Measurements from ENCODE around the gene CCDC8.

DNA sequence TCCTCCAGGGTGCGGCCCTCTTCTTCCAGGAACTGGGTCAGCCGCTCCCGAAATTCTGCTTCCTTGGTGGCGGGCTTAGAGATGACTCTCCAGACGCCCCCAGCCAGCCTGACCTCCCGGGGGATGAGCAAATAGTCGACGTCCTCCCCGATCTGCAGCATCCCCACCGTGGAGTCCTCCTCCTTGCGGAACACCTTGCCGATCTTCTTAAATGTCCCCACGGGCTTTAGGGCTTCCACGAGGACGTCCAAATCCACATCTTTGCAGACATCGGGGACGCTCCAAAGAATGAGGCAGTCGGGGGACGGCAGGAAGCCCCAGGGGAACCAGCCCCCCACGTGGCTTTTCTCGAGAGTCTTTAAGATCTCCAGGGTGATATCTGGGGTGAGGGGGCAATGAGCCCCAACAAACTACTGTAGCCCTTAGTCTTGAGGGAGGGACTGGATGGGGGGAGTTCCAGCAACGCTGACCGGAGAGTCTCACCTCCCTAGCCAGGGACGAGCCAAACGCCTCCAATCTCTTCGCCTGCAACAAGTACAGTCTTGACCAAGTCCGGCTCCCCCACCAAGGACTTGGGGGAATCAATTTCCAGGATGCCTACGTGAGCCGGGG is 608 bp downstream of the CCDC8 start:
- TF ChIP-seq, protein P1, sequence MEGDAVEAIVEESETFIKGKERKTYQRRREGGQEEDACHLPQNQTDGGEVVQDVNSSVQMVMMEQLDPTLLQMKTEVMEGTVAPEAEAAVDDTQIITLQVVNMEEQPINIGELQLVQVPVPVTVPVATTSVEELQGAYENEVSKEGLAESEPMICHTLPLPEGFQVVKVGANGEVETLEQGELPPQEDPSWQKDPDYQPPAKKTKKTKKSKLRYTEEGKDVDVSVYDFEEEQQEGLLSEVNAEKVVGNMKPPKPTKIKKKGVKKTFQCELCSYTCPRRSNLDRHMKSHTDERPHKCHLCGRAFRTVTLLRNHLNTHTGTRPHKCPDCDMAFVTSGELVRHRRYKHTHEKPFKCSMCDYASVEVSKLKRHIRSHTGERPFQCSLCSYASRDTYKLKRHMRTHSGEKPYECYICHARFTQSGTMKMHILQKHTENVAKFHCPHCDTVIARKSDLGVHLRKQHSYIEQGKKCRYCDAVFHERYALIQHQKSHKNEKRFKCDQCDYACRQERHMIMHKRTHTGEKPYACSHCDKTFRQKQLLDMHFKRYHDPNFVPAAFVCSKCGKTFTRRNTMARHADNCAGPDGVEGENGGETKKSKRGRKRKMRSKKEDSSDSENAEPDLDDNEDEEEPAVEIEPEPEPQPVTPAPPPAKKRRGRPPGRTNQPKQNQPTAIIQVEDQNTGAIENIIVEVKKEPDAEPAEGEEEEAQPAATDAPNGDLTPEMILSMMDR (conservative IDR thresholded peaks at IDR 0.05; ENCODE audit: low read depth, low read length) = no peak
- no peak for TF ChIP-seq EZH2 (IDR thresholded peaks at IDR 0.05; ENCODE audit: borderline replicate concordance, low read depth, low read length, poor library complexity, severe bottlenecking)

Data from A673 (cell line).